Uterus (tissue), 4 donors: ENCODE measurements around the gene SALL2. TPM values are rescaled to one million over a fixed set of nuclear protein-coding genes. Genes with fewer than 3 reads are reported as not detected.

Source experiments
- DNase-seq, 2 donors: peaks; one replicate each; pipeline ENCODE4 v3.0.0-alpha.2; 2019 to 2020
- H3K27ac ChIP-seq, 2 donors: fragments of 200-600 bp; sonication (generic); 1 replicate in 1 of 2; 2 replicates in 1 of 2; pipeline ENCODE4 v1.5.1; 2016 to 2018
- H3K27me3 ChIP-seq, 2 donors: fragments of 200-600 bp; sonication (generic); one replicate each; pipeline ENCODE4 v1.5.1; 2018 to 2019; ENCODE audit warnings: control low read depth in 1 of 2
- H3K36me3 ChIP-seq, 2 donors: fragments of 200-600 bp; sonication (generic); one replicate each; pipeline ENCODE4 v1.5.1; 2019; ENCODE audit warnings: control low read depth in 1 of 2
- H3K4me1 ChIP-seq, 2 donors: fragments of 200-600 bp; sonication (generic); one replicate each; pipeline ENCODE4 v1.5.1; 2018 to 2019; ENCODE audit warnings: control low read depth in 1 of 2
- H3K4me3 ChIP-seq, 2 donors: fragments of 200-600 bp; sonication (generic); 1 replicate in 1 of 2; 2 replicates in 1 of 2; pipeline ENCODE4 v1.5.1; 2018 to 2019; ENCODE audit warnings: mild to moderate bottlenecking in 1 of 2
- H3K9me3 ChIP-seq, 2 donors: fragments of 200-600 bp; sonication (generic); one replicate each; pipeline ENCODE4 v1.5.1; 2019; ENCODE audit warnings: control low read depth in 1 of 2
- CTCF ChIP-seq, 4 experiments: fragments of 200-600 bp in 2 of 4; fragments of 450-650 bp in 2 of 4; sonication (generic) in 2 of 4; IDR thresholded peaks; one replicate each; pipeline ENCODE4 v1.5.1; 2016 to 2019; ENCODE audit warnings: antibody characterized with exemption in 4 of 4, mild to moderate bottlenecking in 2 of 4, moderate library complexity in 1 of 4
- POLR2A ChIP-seq, 2 donors: fragments of 450-650 bp; IDR thresholded peaks; one replicate each; pipeline ENCODE4 v1.6.1; 2016; ENCODE audit warnings: antibody characterized with exemption in 2 of 2, mild to moderate bottlenecking in 1 of 2, moderate library complexity in 1 of 2
- intact Hi-C: fragments of 100-400 bp; cut with DNase I; formaldehyde crosslinking; loops from one replicate; pipeline ENCODE4 v1.15.1; 2023; ENCODE audit warnings: low total_unique reads
- total RNA-seq, 4 donors: library from RNA; depleted of rRNA in 3 of 4; stranded (reverse); fragments of >200 nt in 3 of 4; gene quantifications; one replicate each; pipeline versions ENCODE4 v1.1.0 to v1.2.4, GENCODE V29; 2014 to 2023
- donor health status: DM: yes; HTN: yes; CAD: no.

Gene SALL2
- total RNA-seq, 4 donors from 2014 or later, result 0.26 to 28.8 (median 10.4) TPM

GRCh38 chr14:21541413-21542074 is 15.4 kb upstream of the SALL2 start:
- Histone ChIP-seq H3K27me3 (no peaks in the 10 kb centered on the region), H3K4me1 (no peaks in the 10 kb centered on the region), H3K36me3 (no peaks in the 10 kb centered on the region), H3K27ac (no peak overlapping the region), H3K4me3 (no peak overlapping the region), H3K9me3 (no peaks in the 10 kb centered on the region)
- no peak for DNase-seq
- TF ChIP-seq POLR2A (IDR thresholded peaks at IDR 0.05), result no peak
- no peak for TF ChIP-seq CTCF (IDR thresholded peaks at IDR 0.05)
- intact Hi-C loops, result no loop called here

- DNase-seq, result no peak
- no peak overlapping the region for H3K4me3 ChIP-seq
- no peaks in the 10 kb centered on the region for H3K27me3 ChIP-seq
- H3K36me3 ChIP-seq, result no peaks in the 10 kb centered on the region
- intact Hi-C loops, result no loop called here
- H3K27ac ChIP-seq, result no peak overlapping the region
- no peaks in the 10 kb centered on the region for H3K4me1 ChIP-seq
- H3K9me3 ChIP-seq, result no peaks in the 10 kb centered on the region
- TF ChIP-seq POLR2A (IDR thresholded peaks at IDR 0.05) (no peak), CTCF (IDR thresholded peaks at IDR 0.05) (no peak)
Measured at GRCh38 chr14:21539189-21539940, 13.2 kb upstream of the SALL2 start.

- peak overlapping the region in 1 of 2 donors; percentile 35 for H3K4me3 ChIP-seq
- H3K27me3 ChIP-seq, result no peaks in the 10 kb centered on the region
- no peak overlapping the region for H3K27ac ChIP-seq
- H3K9me3 ChIP-seq, result no peaks in the 10 kb centered on the region
- no peak for DNase-seq
- H3K4me1 ChIP-seq, result no peaks in the 10 kb centered on the region
- TF ChIP-seq CTCF (IDR thresholded peaks at IDR 0.05), result no peak
- no peak for TF ChIP-seq POLR2A (IDR thresholded peaks at IDR 0.05)
- intact Hi-C loops, result no loop called here
- no peaks in the 10 kb centered on the region for H3K36me3 ChIP-seq
Measured at GRCh38 chr14:21537090-21537424, 10.9 kb upstream of the SALL2 start.

- no peak overlapping the region for H3K27ac ChIP-seq
- intact Hi-C loops, result no loop called here
- no peaks in the 10 kb centered on the region for H3K36me3 ChIP-seq
- H3K4me3 ChIP-seq, result peak overlapping the region; percentile 0 to 35
- H3K27me3 ChIP-seq, result no peaks in the 10 kb centered on the region
- no peaks in the 10 kb centered on the region for H3K4me1 ChIP-seq
- H3K9me3 ChIP-seq, result no peaks in the 10 kb centered on the region
- DNase-seq, result no peak
- TF ChIP-seq CTCF (IDR thresholded peaks at IDR 0.05) (no peak), POLR2A (IDR thresholded peaks at IDR 0.05) (no peak)
Measured at GRCh38 chr14:21536418-21537089, 10.4 kb upstream of the SALL2 start.
